HCT116 (cell line): ENCODE data around the gene EMC1. TPM values are rescaled to one million over a fixed set of nuclear protein-coding genes. Genes with fewer than 3 reads are reported as not detected.

Experiments
- ATAC-seq: fragments of 200-7000 bp; cut with Tn5 transposase; 2 replicates; pipeline ENCODE4 v1.9.1; 2020; ENCODE audit warnings: mild to moderate bottlenecking, moderate library complexity
- BruUV-seq: library from RNA; stranded (reverse); fragments of 400-500 nt; replicated peaks from 2 replicates; lab custom pipeline; 2021; lab: Mats Ljungman, UMichigan
- CTCF ChIA-PET: fragments of 300-600 bp; sonication (Branson Sonifier 250); formaldehyde crosslinking; loops from one replicate; lab custom pipeline; 2021; ENCODE audit warnings: antibody characterized with exemption; lab: Charles Lee
- POLR2A ChIA-PET: fragments of 300-600, 350-600 bp; sonication (Branson Sonifier 250); formaldehyde crosslinking; loops from one replicate; lab custom pipeline; 2021; ENCODE audit warnings: antibody characterized with exemption; lab: Charles Lee
- RAD21 ChIA-PET, 2 experiments: fragments of 300-600 bp; sonication (Branson Sonifier 250); formaldehyde crosslinking; loops; one replicate each; lab custom pipeline; 2023; ENCODE audit warnings: low total read pairs in 2 of 2; ENCODE audit not compliant: uncharacterized antibody in 2 of 2, unreplicated experiment in 2 of 2, low non-redundant PET in 1 of 2; lab: Charles Lee
- DNase-seq: peaks from one replicate; pipeline ENCODE4 v3.0.0-alpha.2; 2010; ENCODE audit warnings: low read depth, low spot score
- H2AFZ ChIP-seq: fragments of 200-600 bp; shearing (Covaris generic), sonication (generic); 2 replicates; pipeline ENCODE4 v1.6.1; 2017; ENCODE audit warnings: low read depth, mixed run types, mixed read lengths, antibody characterized with exemption, low read length; ENCODE audit not compliant: poor library complexity, severe bottlenecking
- H3K27ac ChIP-seq: 2 replicates; pipeline ENCODE4 v1.5.1; 2012; ENCODE audit warnings: low read depth, low read length
- H3K27me3 ChIP-seq: fragments of 200-600 bp; sonication (generic); 2 replicates; pipeline ENCODE4 v1.6.1; 2016; ENCODE audit warnings: mixed run types, low read length, mixed read lengths; ENCODE audit not compliant: insufficient read depth
- H3K36me3 ChIP-seq, 2 experiments: fragments of 200-500 bp in 1 of 2; fragments of 200-600 bp in 1 of 2; sonication (Bioruptor generic) in 1 of 2; sonication (generic) in 1 of 2; 2 replicates each; pipeline versions ENCODE4 v1.5.1 to v1.6.1; 2014 to 2016; ENCODE audit warnings: low read length in 2 of 2, inconsistent platforms in 1 of 2, mixed read lengths in 1 of 2, mixed run types in 1 of 2; ENCODE audit not compliant: insufficient read depth in 2 of 2, control insufficient read depth in 1 of 2
- H3K4me1 ChIP-seq, 2 experiments: fragments of 200-600 bp in 1 of 2; sonication (generic) in 1 of 2; 2 replicates each; pipeline versions ENCODE4 v1.5.1 to v1.6.1; 2012 to 2017; ENCODE audit warnings: low read length in 2 of 2, inconsistent platforms in 1 of 2, mild to moderate bottlenecking in 1 of 2, mixed read lengths in 1 of 2, mixed run types in 1 of 2, moderate library complexity in 1 of 2; ENCODE audit not compliant: insufficient read depth in 2 of 2, control insufficient read depth in 1 of 2
- H3K4me2 ChIP-seq: fragments of 200-600 bp; sonication (generic); 2 replicates; pipeline ENCODE4 v1.6.1; 2017; ENCODE audit warnings: mixed run types, low read length, mixed read lengths
- H3K4me3 ChIP-seq, 2 experiments: fragments of 200-600 bp in 1 of 2; sonication (generic) in 1 of 2; replicated peaks in 1 of 2; 2 replicates each; pipeline ENCODE4 v1.5.1; 2011 to 2016; ENCODE audit warnings: low read length in 2 of 2, control low read depth in 1 of 2, low read depth in 1 of 2, mild to moderate bottlenecking in 1 of 2, mixed read lengths in 1 of 2, mixed run types in 1 of 2
- H3K79me2 ChIP-seq: fragments of 200-600 bp; sonication (generic); 2 replicates; pipeline ENCODE4 v1.6.1; 2017; ENCODE audit warnings: mild to moderate bottlenecking, mixed run types, low read length, moderate library complexity, mixed read lengths; ENCODE audit not compliant: insufficient read depth
- H3K9ac ChIP-seq: fragments of 200-600 bp; sonication (generic); 2 replicates; pipeline ENCODE4 v1.6.1; 2016; ENCODE audit warnings: low read length, mixed read lengths
- H3K9me2 ChIP-seq: fragments of 200-600 bp; sonication (generic), shearing (Covaris generic); 2 replicates; pipeline ENCODE4 v1.6.1; 2017; ENCODE audit warnings: mixed run types, mild to moderate bottlenecking, moderate library complexity; ENCODE audit not compliant: insufficient read depth
- H3K9me3 ChIP-seq, 2 experiments: fragments of 200-500 bp in 1 of 2; fragments of 200-600 bp in 1 of 2; sonication (Bioruptor generic) in 1 of 2; sonication (generic) in 1 of 2; 2 replicates each; pipeline ENCODE4 v1.6.1; 2014 to 2017; ENCODE audit warnings: low read length in 2 of 2, mixed read lengths in 2 of 2, inconsistent platforms in 1 of 2, low read depth in 1 of 2, mild to moderate bottlenecking in 1 of 2, mixed run types in 1 of 2, moderate library complexity in 1 of 2; ENCODE audit not compliant: control insufficient read depth in 1 of 2, insufficient read depth in 1 of 2
- H4K20me1 ChIP-seq: fragments of 200-600 bp; sonication (generic), shearing (Covaris generic); 2 replicates; pipeline ENCODE4 v1.6.1; 2017; ENCODE audit warnings: mixed run types, mild to moderate bottlenecking, moderate library complexity; ENCODE audit not compliant: insufficient read depth
- ATF3 ChIP-seq: IDR thresholded peaks from 2 replicates; pipeline ENCODE4 v1.6.1; 2012
- CBX3 ChIP-seq: IDR thresholded peaks from 2 replicates; pipeline ENCODE4 v1.6.1; 2012; ENCODE audit warnings: low read depth
- CEBPB ChIP-seq: IDR thresholded peaks from 2 replicates; pipeline ENCODE4 v1.6.1; 2012; ENCODE audit warnings: low read depth
- CTCF ChIP-seq, 3 experiments: fragments of 200-600 bp in 1 of 3; sonication (generic) in 1 of 3; IDR thresholded peaks in 2 of 3; conservative IDR thresholded peaks in 1 of 3; 2 replicates each; pipeline ENCODE4 v1.5.1; 2012 to 2017; ENCODE audit warnings: low read depth in 2 of 3, low read length in 2 of 3, antibody characterized with exemption in 1 of 3, borderline replicate concordance in 1 of 3, control low read depth in 1 of 3, mild to moderate bottlenecking in 1 of 3, mixed read lengths in 1 of 3, mixed run types in 1 of 3, moderate library complexity in 1 of 3; ENCODE audit not compliant: insufficient read depth in 1 of 3
- ELF1 ChIP-seq: IDR thresholded peaks from 2 replicates; pipeline ENCODE4 v1.6.1; 2012; ENCODE audit warnings: low read depth, borderline replicate concordance
- EZH2phosphoT487 ChIP-seq: fragments of 200-600 bp; IDR thresholded peaks from 2 replicates; pipeline ENCODE4 v1.6.1; 2018; ENCODE audit warnings: antibody characterized with exemption, borderline replicate concordance
- JUND ChIP-seq: IDR thresholded peaks from 2 replicates; pipeline ENCODE4 v1.6.1; 2012
- RAD21 ChIP-seq: IDR thresholded peaks from 2 replicates; pipeline ENCODE4 v1.6.1; 2012; ENCODE audit warnings: low read depth, mild to moderate bottlenecking
- REST ChIP-seq: IDR thresholded peaks from 2 replicates; pipeline ENCODE4 v1.6.1; 2012; ENCODE audit warnings: low read depth
- SIN3A ChIP-seq: IDR thresholded peaks from 2 replicates; pipeline ENCODE4 v1.6.1; 2012; ENCODE audit warnings: low read depth
- SP1 ChIP-seq: IDR thresholded peaks from 2 replicates; pipeline ENCODE4 v1.6.1; 2012; ENCODE audit warnings: low read depth
- SRF ChIP-seq: IDR thresholded peaks from 2 replicates; pipeline ENCODE4 v1.6.1; 2012; ENCODE audit warnings: low read depth
- TCF7L2 ChIP-seq: IDR thresholded peaks from 2 replicates; pipeline ENCODE4 v1.7.0; 2011; ENCODE audit warnings: borderline replicate concordance, inconsistent platforms; ENCODE audit not compliant: insufficient read depth, insufficient read length; ENCODE audit errors: extremely low read depth
- YY1 ChIP-seq: IDR thresholded peaks from 2 replicates; pipeline ENCODE4 v1.6.1; 2011; ENCODE audit warnings: low read length, low read depth, moderate library complexity, mild to moderate bottlenecking; ENCODE audit not compliant: insufficient replicate concordance; ENCODE audit errors: extremely low read depth
- ZBTB33 ChIP-seq: IDR thresholded peaks from 2 replicates; pipeline ENCODE4 v1.6.1; 2011; ENCODE audit warnings: mild to moderate bottlenecking, low read length, moderate library complexity; ENCODE audit not compliant: insufficient replicate concordance; ENCODE audit errors: extremely low read depth
- ZFX ChIP-seq: fragments of 450-650 bp; IDR thresholded peaks from 2 replicates; pipeline ENCODE4 v1.6.1; 2017
- ZNF274 ChIP-seq: fragments of 200-500 bp; sonication (Bioruptor generic); IDR thresholded peaks from 2 replicates; pipeline ENCODE4 v1.6.1; 2014; ENCODE audit warnings: mild to moderate bottlenecking, low read depth, low read length, inconsistent platforms
- intact Hi-C: fragments of 100-400 bp; cut with micrococcal nuclease; formaldehyde crosslinking; loops from 2 replicates; pipeline ENCODE4 v1.10.0; 2022
- total RNA-seq: library from RNA; stranded (reverse); gene quantifications from one replicate; pipeline ENCODE4 v1.2.1, GENCODE V29; 2021; ENCODE audit not compliant: unreplicated experiment

Gene EMC1
- total RNA-seq, 1 experiment from 2014 or later: 66.6 TPM

- no peak overlapping the region for H2AFZ ChIP-seq
- BruUV-seq: no TSS peak
- H4K20me1 ChIP-seq: no peaks in the 10 kb centered on the region
- no peak for ATAC-seq
- no peak overlapping the region for H3K4me2 ChIP-seq
- H3K9me3 ChIP-seq: no peaks in the 10 kb centered on the region
- no peak overlapping the region for H3K9ac ChIP-seq
- no peak for DNase-seq
- no peak overlapping the region for H3K4me3 ChIP-seq
- peaks cover 39 to 67% of the 10 kb centered on the region in 2 experiments; a peak in 3 of 4 replicates for H3K36me3 ChIP-seq
- peaks cover 7% of the 10 kb centered on the region; the same call in 1 of the 2 replicates for H3K79me2 ChIP-seq
- no peaks in the 10 kb centered on the region for H3K27me3 ChIP-seq
- no peaks in the 10 kb centered on the region for H3K9me2 ChIP-seq
- no peaks in the 10 kb centered on the region for H3K4me1 ChIP-seq
- ChIA-PET CTCF (no interaction called here), RAD21 (no interaction called here), POLR2A (no interaction called here)
- intact Hi-C loops: no loop called here
- TF ChIP-seq JUND (no peak), YY1 (no peak), RAD21 (no peak), CEBPB (no peak), SRF (no peak), SIN3A (no peak), SP1 (no peak), CTCF (IDR thresholded peaks at IDR 0.05 in 2 of 3, conservative IDR thresholded peaks at IDR 0.05 in 1 of 3; ENCODE audit: borderline replicate concordance in 1 of 3, insufficient read depth in 1 of 3, low read depth in 2 of 3, low read length in 2 of 3) (no peak), ZBTB33 (no peak), ELF1 (no peak), REST (no peak), ZNF274 (no peak), EZH2phosphoT487 (no peak), TCF7L2 (no peak), CBX3 (no peak), ZFX (no peak), ATF3 (no peak)
- no peak overlapping the region for H3K27ac ChIP-seq
Observed at GRCh38 chr1:19177811-19178210, 73.5 kb downstream of the EMC1 start.
